HepG2 (cell line): ENCODE results near the gene NFILZ. TPM values are rescaled to one million over a fixed set of nuclear protein-coding genes. Genes with fewer than 3 reads are reported as not detected.
"Not testable (repeated sequence)": the region's sequence is repeated elsewhere in the genome, so short reads cannot be mapped to it uniquely, and the experiment has no call there.

ENCODE experiments used
- ATAC-seq: fragments of 200-7000 bp; cut with Tn5 transposase; 3 replicates; pipeline ENCODE4 v1.9.1; 2020; ENCODE audit warnings: mild to moderate bottlenecking, moderate library complexity
- BruUV-seq: library from RNA; stranded (reverse); fragments of 400-500 nt; replicated peaks from 2 replicates; lab custom pipeline; 2021; lab: Mats Ljungman, UMichigan
- CTCF ChIA-PET: fragments of 300-600 bp; formaldehyde crosslinking; extraction: SDS; loops from one replicate; lab custom pipeline; 2021; ENCODE audit warnings: low total read pairs, inconsistent platforms, low intra/inter-chr PET ratio; lab: Yijun Ruan, JAX
- POLR2A ChIA-PET: fragments of 350-600 bp; sonication (Branson Sonifier 250); formaldehyde crosslinking; loops from one replicate; lab custom pipeline; 2020; ENCODE audit warnings: antibody characterized with exemption, inconsistent platforms; lab: Yijun Ruan, JAX
- DNase-seq: peaks from one replicate; pipeline ENCODE4 v3.0.0-alpha.2; 2015; ENCODE audit warnings: low spot score
- FAIRE-seq: peaks from 3 replicates; lab custom pipeline; 2011; peaks lifted over from hg19 to GRCh38; lab: Jason Lieb, UNC
- H2AFZ ChIP-seq: one replicate; pipeline ENCODE4 v1.6.1; 2011; ENCODE audit warnings: low read length, inconsistent platforms
- H3K27ac ChIP-seq: fragments of 300-600 bp; 3 replicates; pipeline ENCODE4 v1.8.0; 2011; ENCODE audit warnings: mixed run types, mild to moderate bottlenecking, mixed read lengths, low read length, inconsistent platforms; ENCODE audit not compliant: insufficient read depth; ENCODE audit errors: extremely low read length
- H3K27me3 ChIP-seq, 2 experiments: fragments of 200-600 bp in 1 of 2; 2 replicates in 1 of 2; 3 replicates in 1 of 2; pipeline versions ENCODE4 v1.6.0 to v1.8.0; 2011; ENCODE audit warnings: low read length in 2 of 2, mild to moderate bottlenecking in 2 of 2, moderate library complexity in 2 of 2, inconsistent platforms in 1 of 2; ENCODE audit not compliant: insufficient read depth in 2 of 2, control insufficient read depth in 1 of 2
- H3K36me3 ChIP-seq, 2 experiments: fragments of 200-600 bp in 1 of 2; replicated peaks in 1 of 2; 2 replicates in 1 of 2; 3 replicates in 1 of 2; pipeline versions ENCODE4 v1.5.1 to v1.8.0; 2011; ENCODE audit warnings: low read length in 2 of 2, inconsistent platforms in 1 of 2; ENCODE audit not compliant: insufficient read depth in 2 of 2, control insufficient read depth in 1 of 2
- H3K4me1 ChIP-seq: 2 replicates; pipeline ENCODE4 v1.5.1; 2012; ENCODE audit warnings: low read length, inconsistent platforms; ENCODE audit not compliant: insufficient read depth
- H3K4me2 ChIP-seq: 2 replicates; pipeline ENCODE4 v1.6.0; 2011; ENCODE audit warnings: low read depth, low read length, inconsistent platforms
- H3K4me3 ChIP-seq, 3 experiments: fragments of 200-600 bp in 1 of 3; sonication (generic), shearing (Covaris generic) in 1 of 3; replicated peaks in 1 of 3; 2 replicates each; pipeline ENCODE4 v1.5.1; 2011 to 2016; ENCODE audit warnings: low read length in 3 of 3, inconsistent platforms in 2 of 3, low read depth in 2 of 3, mild to moderate bottlenecking in 2 of 3, control low read depth in 1 of 3, mixed read lengths in 1 of 3; ENCODE audit not compliant: insufficient read depth in 1 of 3
- H3K79me2 ChIP-seq: one replicate; pipeline ENCODE4 v1.6.1; 2011; ENCODE audit warnings: low read length, inconsistent platforms; ENCODE audit not compliant: insufficient read depth
- H3K9ac ChIP-seq: 2 replicates; pipeline ENCODE4 v1.6.0; 2011; ENCODE audit warnings: mild to moderate bottlenecking, low read depth, low read length, inconsistent platforms; ENCODE audit not compliant: insufficient read depth
- H3K9me3 ChIP-seq: 2 replicates; pipeline ENCODE4 v1.5.1; 2012; ENCODE audit warnings: mild to moderate bottlenecking, low read length
- H4K20me1 ChIP-seq: 2 replicates; pipeline ENCODE4 v1.6.0; 2011; ENCODE audit warnings: inconsistent platforms, mild to moderate bottlenecking, low read length, moderate library complexity; ENCODE audit not compliant: insufficient read depth
- ARHGAP35 ChIP-seq: sonication (generic); formaldehyde crosslinking; IDR thresholded peaks from 2 replicates; pipeline ENCODE4 v1.9.0; 2022; ENCODE audit warnings: mild to moderate bottlenecking, inconsistent platforms, moderate library complexity, missing genetic modification reagents, borderline replicate concordance
- CEBPB ChIP-seq: IDR thresholded peaks from 2 replicates; pipeline ENCODE4 v1.6.1; 2011; ENCODE audit warnings: low read depth, low read length, improper control_type of control experiment, borderline replicate concordance
- EEA1 ChIP-seq: sonication (generic); formaldehyde crosslinking; IDR thresholded peaks from 2 replicates; pipeline ENCODE4 v1.5.1; 2020; ENCODE audit warnings: mild to moderate bottlenecking, missing genetic modification reagents, borderline replicate concordance
- ELF3 ChIP-seq: IDR thresholded peaks from 2 replicates; pipeline ENCODE4 v1.6.1; 2016; ENCODE audit warnings: missing genetic modification reagents, missing compliant biosample characterization
- HNRNPUL1 ChIP-seq: fragments of 200-400 bp; formaldehyde crosslinking; IDR thresholded peaks from 2 replicates; pipeline ENCODE4 v1.6.1; 2017; ENCODE audit warnings: low read depth, mild to moderate bottlenecking, low read length, moderate library complexity
- MAFF ChIP-seq: IDR thresholded peaks from 2 replicates; pipeline ENCODE4 v1.6.1; 2011; ENCODE audit warnings: low read depth, low read length, improper control_type of control experiment
- POLR2AphosphoS2 ChIP-seq: IDR thresholded peaks from 2 replicates; pipeline ENCODE4 v1.6.1; 2011; ENCODE audit warnings: low read depth, low read length, improper control_type of control experiment
- SCMH1 ChIP-seq: sonication (generic); formaldehyde crosslinking; IDR thresholded peaks from 2 replicates; pipeline ENCODE4 v1.9.0; 2021; ENCODE audit warnings: missing genetic modification reagents, mild to moderate bottlenecking, borderline replicate concordance
- SRSF4 ChIP-seq: fragments of 200-400 bp; formaldehyde crosslinking; IDR thresholded peaks from one replicate; pipeline ENCODE4 v1.6.1; 2018; ENCODE audit warnings: mild to moderate bottlenecking, low read depth, low read length, moderate library complexity; ENCODE audit not compliant: poor library complexity, severe bottlenecking
- TBX2 ChIP-seq: sonication (generic); formaldehyde crosslinking; IDR thresholded peaks from 2 replicates; pipeline ENCODE4 v1.5.0; 2020; ENCODE audit warnings: missing genetic modification reagents, mild to moderate bottlenecking, borderline replicate concordance
- TOPORS ChIP-seq: sonication (generic); formaldehyde crosslinking; IDR thresholded peaks from 2 replicates; pipeline ENCODE4 v1.8.0; 2023; ENCODE audit warnings: mild to moderate bottlenecking, missing genetic modification reagents
- TP53 ChIP-seq: sonication (generic); formaldehyde crosslinking; conservative IDR thresholded peaks from 2 replicates; pipeline ENCODE4 v1.4.0; 2020; ENCODE audit warnings: missing genetic modification reagents
- TSC22D2 ChIP-seq: sonication (generic); formaldehyde crosslinking; IDR thresholded peaks from 2 replicates; pipeline ENCODE4 v1.5.1; 2020; ENCODE audit warnings: missing genetic modification reagents, mild to moderate bottlenecking, borderline replicate concordance
- ZNF121 ChIP-seq: sonication (generic); formaldehyde crosslinking; IDR thresholded peaks from 2 replicates; pipeline ENCODE4 v1.5.0; 2020; ENCODE audit warnings: mild to moderate bottlenecking, missing genetic modification reagents
- ZNF20 ChIP-seq: sonication (generic); formaldehyde crosslinking; IDR thresholded peaks from 2 replicates; pipeline ENCODE4 v1.4.0; 2020; ENCODE audit warnings: mild to moderate bottlenecking, moderate library complexity, missing genetic modification reagents
- ZNF354B ChIP-seq: sonication (generic); formaldehyde crosslinking; IDR thresholded peaks from 2 replicates; pipeline ENCODE4 v1.8.0; 2022; ENCODE audit warnings: mild to moderate bottlenecking, missing genetic modification reagents
- ZNF501 ChIP-seq: sonication (generic); formaldehyde crosslinking; IDR thresholded peaks from 2 replicates; pipeline ENCODE4 v1.5.1; 2020; ENCODE audit warnings: mild to moderate bottlenecking, moderate library complexity, missing genetic modification reagents
- ZNF513 ChIP-seq: sonication (generic); formaldehyde crosslinking; conservative IDR thresholded peaks from 2 replicates; pipeline ENCODE4 v1.5.0; 2020; ENCODE audit warnings: missing genetic modification reagents
- WGBS: methylation state at CpG from one replicate; pipeline ENCODE4 v1.1.6; 2017; ENCODE audit warnings: low lambda C conversion rate; 5-methylcytosine and 5-hydroxymethylcytosine counted together
- in situ Hi-C: cut with HindIII; loops from 2 replicates; pipeline ENCODE4 v1.10.0; 2017; ENCODE audit warnings: low pct_unique_long_range_greater_than_20kb; ENCODE audit not compliant: extremely low pct_ligation_motif_present
- intact Hi-C: fragments of 100-400 bp; cut with micrococcal nuclease; formaldehyde crosslinking; loops from one replicate; pipeline ENCODE4 v1.10.0; 2022; ENCODE audit not compliant: unreplicated experiment
- polyA plus RNA-seq, 8 experiments: library from polyadenylated mRNA; depleted of rRNA in 3 of 8; stranded (reverse) in 7 of 8; unstranded in 1 of 8; fragments of >200 nt; fragmentation: Illumina TruSeq in 4 of 8; extraction: Trizol in 4 of 8; gene quantifications; 2 replicates each; pipeline versions ENCODE4 v1.2.1 to v1.2.3, GENCODE V29; 2011 to 2016; ENCODE audit warnings: low read depth in 4 of 8, missing spikeins in 1 of 8, mixed read lengths in 1 of 8; ENCODE audit not compliant: insufficient read depth in 1 of 8
- total RNA-seq, 5 experiments: library from RNA; depleted of rRNA; stranded (reverse); fragments of >200 nt; fragmentation: Illumina TruSeq; extraction: Trizol; gene quantifications; 2 replicates each; pipeline ENCODE4 v1.2.3, GENCODE V29; 2016; ENCODE audit warnings: low read depth in 1 of 5

Gene NFILZ
- total and polyA plus RNA-seq, 2 of the 13 experiments (the other 11 are each of a cell fraction or from before 2014, with no cell fraction given) = not detected

GRCh38 chr19:8637070-8637469, 6.6 kb downstream of the NFILZ start:
- WGBS = 84% methylated on average over 4 of the region's 4 CpGs
- FAIRE-seq, BruUV-seq, H4K20me1 ChIP-seq, H3K79me2 ChIP-seq, ATAC-seq, H2AFZ ChIP-seq, H3K9me3 ChIP-seq, CTCF ChIA-PET, intact Hi-C loops, POLR2A ChIA-PET, H3K9ac ChIP-seq, H3K4me2 ChIP-seq, H3K27me3 ChIP-seq, H3K4me3 ChIP-seq, H3K36me3 ChIP-seq, DNase-seq, in situ Hi-C loops: not testable (repeated sequence)
- Histone ChIP-seq H3K4me1 (peaks cover 69% of the 10 kb centered on the region), H3K27ac (peak overlapping the region; percentile 24)

- Histone ChIP-seq H4K20me1 (no peaks in the 10 kb centered on the region), H3K9me3 (peaks cover 5% of the 10 kb centered on the region), H3K27ac (peak overlapping the region; percentile 86), H3K9ac (no peak overlapping the region), H3K4me1 (peaks cover 70% of the 10 kb centered on the region), H2AFZ (no peak overlapping the region), H3K4me2 (peak overlapping the region; percentile 53), H3K79me2 (no peaks in the 10 kb centered on the region), H3K36me3 (no peaks in the 10 kb centered on the region), H3K4me3 (peak overlapping the region in 1 of 3 experiments; percentile 46; a peak in 2 of 6 replicates), H3K27me3 (no peaks in the 10 kb centered on the region)
- peak; percentile 71 for DNase-seq
- BruUV-seq = no TSS peak
- peak; percentile 29; the same call in 2 of the 3 replicates for ATAC-seq
- in situ Hi-C loops = no loop called here
- WGBS = 35% methylated on average over 13 of the region's 21 CpGs
- CTCF ChIA-PET = interaction anchor here (0.8 kb wide), 1 partner anchor 23 kb away, joined by 3 read pairs; no protein-coding TSS in a partner anchor
- peak; percentile 42 for FAIRE-seq
- intact Hi-C loops = no loop called here
- POLR2A ChIA-PET = no interaction called here
- no peak for TF ChIP-seq ZNF20
- TF ChIP-seq CEBPB = peak; percentile 60; the same call in 1 of the 2 replicates
- TF ChIP-seq ZNF513 (CRISPR knock-in tag) = no peak
- TF ChIP-seq TSC22D2 (CRISPR knock-in tag) = no peak
- no peak for TF ChIP-seq TOPORS (CRISPR knock-in tag)
- TF ChIP-seq SCMH1 (CRISPR knock-in tag) = no peak
- TF ChIP-seq TP53 (CRISPR knock-in tag) = no peak
- TF ChIP-seq MAFF = no peak
- TF ChIP-seq ELF3 (CRISPR knock-in tag) = peak; percentile 70
- TF ChIP-seq SRSF4 = no peak
- no peak for TF ChIP-seq ZNF354B (CRISPR knock-in tag)
- no peak for TF ChIP-seq EEA1
- no peak for TF ChIP-seq HNRNPUL1
- no peak; the same call in 1 of the 2 replicates for TF ChIP-seq ZNF501 (CRISPR knock-in tag)
- TF ChIP-seq ARHGAP35 (CRISPR knock-in tag) = no peak
- TF ChIP-seq TBX2 (CRISPR knock-in tag) = peak; percentile 59; the same call in 1 of the 2 replicates
- no peak for TF ChIP-seq POLR2AphosphoS2
- TF ChIP-seq ZNF121 (CRISPR knock-in tag) = no peak
Measured at GRCh38 chr19:8638078-8638619, 7.7 kb downstream of the NFILZ start.
